Suprapubic skin (tissue), 3 donors: ENCODE results near the gene DPYD.

ENCODE experiments used
- CTCF ChIP-seq, 2 donors: fragments of 200-600 bp in 1 of 2; fragments of 450-650 bp in 1 of 2; sonication (generic) in 1 of 2; IDR thresholded peaks; one replicate each; pipeline ENCODE4 v1.5.1; 2016 to 2019; ENCODE audit warnings: antibody characterized with exemption in 2 of 2, mild to moderate bottlenecking in 1 of 2, moderate library complexity in 1 of 2
- POLR2A ChIP-seq, 2 donors: fragments of 450-650 bp; IDR thresholded peaks; one replicate each; pipeline ENCODE4 v1.6.1; 2017; ENCODE audit warnings: antibody characterized with exemption in 2 of 2, mild to moderate bottlenecking in 2 of 2, moderate library complexity in 2 of 2

DNA sequence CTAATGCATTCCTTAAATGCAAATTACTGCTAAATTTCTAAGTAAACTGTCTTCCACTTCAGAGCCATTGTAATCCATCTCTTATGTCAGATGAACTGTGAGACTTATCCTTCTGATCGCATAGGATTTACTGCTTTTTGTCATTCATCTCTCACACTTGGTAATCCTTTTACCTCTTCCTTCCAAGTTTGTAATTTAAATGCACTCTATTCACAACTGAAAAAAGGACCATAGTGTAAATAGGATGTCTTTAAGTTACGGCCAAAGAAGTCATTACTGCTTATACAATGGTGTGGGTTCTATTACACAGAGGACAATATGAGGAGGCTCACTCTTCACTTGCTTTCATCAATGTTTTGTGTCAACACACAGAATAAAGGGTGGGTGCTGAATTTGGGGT lies 806.0 kb downstream of the DPYD start:
- TF ChIP-seq POLR2A (IDR thresholded peaks at IDR 0.05) = no peak
- no peak for TF ChIP-seq CTCF (IDR thresholded peaks at IDR 0.05)
